Measurements from ENCODE around the gene FBXO41. TPM values are rescaled to one million over a fixed set of nuclear protein-coding genes. Genes with fewer than 3 reads are reported as not detected.
A peak's percentile ranks its signal among the peaks of the same experiment; 100 is the strongest.

Gene FBXO41
- total and polyA plus RNA-seq, 10 of the 15 experiments (the other 5 are each of a cell fraction or from before 2014, with no cell fraction given): 1.9 to 38.9 (median 11.3) TPM

GRCh38 chr2:73293534-73294171, 9.4 kb upstream of the FBXO41 start, which contains the start of gene EGR4 (continued):
- TF ChIP-seq BHLHE40 (IDR thresholded peaks at IDR 0.05; ENCODE audit: borderline replicate concordance in 1 of 2, low read depth in 2 of 2, low read length in 1 of 2) (peak; percentile 34 to 48; a peak in 2 of 4 replicates), EGR1 (IDR thresholded peaks at IDR 0.05; ENCODE audit: borderline replicate concordance in 1 of 2, low read depth in 2 of 2, low read length in 2 of 2) (no peak), BCL3 (IDR thresholded peaks at IDR 0.05; ENCODE audit: borderline replicate concordance, insufficient read depth, low read depth, low read length, poor library complexity, severe bottlenecking) (no peak), KDM1A (IDR thresholded peaks at IDR 0.05; ENCODE audit: borderline replicate concordance) (no peak), HDAC6 (IDR thresholded peaks at IDR 0.05; ENCODE audit: unreplicated experiment) (peak; percentile 67), ESRRA (IDR thresholded peaks at IDR 0.05; ENCODE audit: low read length) (no peak), NFXL1 (IDR thresholded peaks at IDR 0.05; ENCODE audit: borderline replicate concordance) (no peak), MEF2A (IDR thresholded peaks at IDR 0.05; ENCODE audit: insufficient read depth, low read depth, low read length) (no peak), NBN (IDR thresholded peaks at IDR 0.05) (no peak), CREM (IDR thresholded peaks at IDR 0.05; ENCODE audit: low read depth) (peak; percentile 93), PBX3 (IDR thresholded peaks at IDR 0.05; ENCODE audit: insufficient replicate concordance, low read depth, low read length) (no peak), GATAD2B (conservative IDR thresholded peaks at IDR 0.05; ENCODE audit: low read depth) (no peak), NKRF (conservative IDR thresholded peaks at IDR 0.05) (0 out of 2 replicates have a peak, but pooled peaks have one; percentile 36), CEBPB (IDR thresholded peaks at IDR 0.05; ENCODE audit: borderline replicate concordance in 1 of 2, low read depth in 2 of 2, low read length in 2 of 2) (no peak), SUPT20H (IDR thresholded peaks at IDR 0.05; ENCODE audit: borderline replicate concordance, control insufficient read depth, low read depth, low read length) (no peak), ZSCAN29 (IDR thresholded peaks at IDR 0.05) (no peak), SPI1 (IDR thresholded peaks at IDR 0.05; ENCODE audit: borderline replicate concordance, insufficient read depth, low read depth, low read length) (no peak), HSF1 (IDR thresholded peaks at IDR 0.05; ENCODE audit: low read depth, low read length) (no peak), YY1 (IDR thresholded peaks at IDR 0.05; ENCODE audit: low read depth, low read length) (peak; percentile 81), FOXK2 (IDR thresholded peaks at IDR 0.05) (no peak), IRF3 (IDR thresholded peaks at IDR 0.05) (no peak), IKZF2 (IDR thresholded peaks at IDR 0.05) (no peak)

Measured in GM12878 (cell line).